Neural cell (in vitro differentiated cells): ENCODE results near the gene RNASE7.

Experiments used
- CTCF ChIP-seq: fragments of 450-650 bp; IDR thresholded peaks from 2 replicates; pipeline ENCODE4 v1.5.1; 2014; ENCODE audit warnings: antibody characterized with exemption, mild to moderate bottlenecking, moderate library complexity; ENCODE audit not compliant: poor library complexity, severe bottlenecking
- POLR2AphosphoS5 ChIP-seq: IDR thresholded peaks from 2 replicates; pipeline ENCODE4 v1.6.1; 2012
- REST ChIP-seq: IDR thresholded peaks from 2 replicates; pipeline ENCODE4 v1.6.1; 2012; ENCODE audit warnings: borderline replicate concordance

- TF ChIP-seq POLR2AphosphoS5 = no peak
- no peak for TF ChIP-seq CTCF
- TF ChIP-seq REST = no peak
These were observed 50.9 kb downstream of the RNASE7 start for GRCh38 chr14:21093018-21093417.
